GM23338 (cell line): Measurements from ENCODE around the gene EGFL7. TPM values are rescaled to one million over a fixed set of nuclear protein-coding genes. Genes with fewer than 3 reads are reported as not detected.

Experiments used
- ATAC-seq: fragments of 200-7000 bp; cut with Tn5 transposase; 3 replicates; pipeline ENCODE4 v1.9.1; 2020
- DNase-seq: peaks from one replicate; pipeline ENCODE4 v3.0.0-alpha.2; 2015; ENCODE audit warnings: low spot score
- H2AFZ ChIP-seq: fragments of 200-600 bp; sonication (generic); 2 replicates; pipeline ENCODE4 v1.8.0; 2016; ENCODE audit warnings: antibody characterized with exemption, mild to moderate bottlenecking, moderate library complexity
- H3F3A ChIP-seq: fragments of 200-600 bp; sonication (generic); replicated peaks from 2 replicates; pipeline ENCODE4 v1.8.0; 2017; ENCODE audit warnings: antibody characterized with exemption, mixed run types, low read depth
- H3K27ac ChIP-seq: fragments of 200-600 bp; sonication (generic); 2 replicates; pipeline ENCODE4 v1.6.1; 2016; ENCODE audit warnings: low read depth
- H3K27me3 ChIP-seq: fragments of 200-600 bp; sonication (generic); 2 replicates; pipeline ENCODE4 v1.8.0; 2016; ENCODE audit warnings: mild to moderate bottlenecking, mixed run types, moderate library complexity; ENCODE audit not compliant: insufficient read depth
- H3K36me3 ChIP-seq: fragments of 200-600 bp; sonication (generic); 2 replicates; pipeline ENCODE4 v1.8.0; 2016; ENCODE audit warnings: mild to moderate bottlenecking; ENCODE audit not compliant: insufficient read depth
- H3K4me1 ChIP-seq: fragments of 200-600 bp; sonication (generic); 2 replicates; pipeline ENCODE4 v1.8.0; 2016; ENCODE audit warnings: mild to moderate bottlenecking, moderate library complexity; ENCODE audit not compliant: insufficient read depth
- H3K4me2 ChIP-seq: fragments of 200-600 bp; sonication (generic); 2 replicates; pipeline ENCODE4 v1.7.1; 2017; ENCODE audit warnings: mixed run types
- H3K4me3 ChIP-seq: fragments of 200-600 bp; sonication (generic); 2 replicates; pipeline ENCODE4 v1.6.1; 2016; ENCODE audit warnings: mixed run types
- H3K79me2 ChIP-seq: fragments of 200-600 bp; sonication (generic); replicated peaks from 2 replicates; pipeline ENCODE4 v1.8.0; 2017; ENCODE audit warnings: mild to moderate bottlenecking; ENCODE audit not compliant: insufficient read depth
- H3K9me2 ChIP-seq: fragments of 200-600 bp; sonication (generic); 2 replicates; pipeline ENCODE4 v1.8.0; 2017; ENCODE audit not compliant: insufficient read depth
- H4K20me1 ChIP-seq: fragments of 200-600 bp; sonication (generic); replicated peaks from 2 replicates; pipeline ENCODE4 v1.8.0; 2017; ENCODE audit warnings: mild to moderate bottlenecking; ENCODE audit not compliant: insufficient read depth
- H3K27ac Mint-ChIP-seq: 2 replicates; pipeline ENCODE4 v1.8.0; 2020; ENCODE audit warnings: inconsistent platforms, mild to moderate bottlenecking, moderate library complexity, mixed read lengths
- H3K27me3 Mint-ChIP-seq: 3 replicates; pipeline ENCODE4 v1.8.0; 2022; ENCODE audit warnings: low read depth, mild to moderate bottlenecking, moderate library complexity, mixed read lengths, inconsistent platforms; ENCODE audit not compliant: insufficient read depth, poor library complexity
- H3K36me3 Mint-ChIP-seq: 3 replicates; pipeline ENCODE4 v1.8.0; 2021; ENCODE audit warnings: low read depth, mild to moderate bottlenecking, inconsistent platforms, moderate library complexity, mixed read lengths
- H3K4me1 Mint-ChIP-seq: 3 replicates; pipeline ENCODE4 v1.8.0; 2020; ENCODE audit warnings: mild to moderate bottlenecking, inconsistent platforms, mixed read lengths
- H3K4me3 Mint-ChIP-seq: 3 replicates; pipeline ENCODE4 v1.8.0; 2021; ENCODE audit warnings: moderate library complexity, mild to moderate bottlenecking, inconsistent platforms, mixed read lengths
- H3K9me3 Mint-ChIP-seq: 3 replicates; pipeline ENCODE4 v1.8.0; 2020; ENCODE audit warnings: moderate library complexity, mild to moderate bottlenecking, inconsistent platforms, mixed read lengths
- CREB1 ChIP-seq: fragments of 250-450 bp; sonication (Bioruptor Pico); IDR thresholded peaks from 2 replicates; pipeline ENCODE4 v1.5.0; 2020; ENCODE audit warnings: low read depth, mild to moderate bottlenecking, moderate library complexity
- EZH2phosphoT487 ChIP-seq: fragments of 200-600 bp; sonication (generic); IDR thresholded peaks from one replicate; pipeline ENCODE4 v1.8.1; 2018; ENCODE audit warnings: antibody characterized with exemption; ENCODE audit not compliant: unreplicated experiment
- NANOG ChIP-seq: IDR thresholded peaks from 2 replicates; pipeline ENCODE4 v1.6.1; 2016; ENCODE audit warnings: antibody characterized with exemption, borderline replicate concordance
- STAT1 ChIP-seq: IDR thresholded peaks from one replicate; pipeline ENCODE4 v1.6.1; 2016; ENCODE audit warnings: antibody characterized with exemption; ENCODE audit not compliant: unreplicated experiment
- ZNF114 ChIP-seq: fragments of 250-450 bp; sonication (Bioruptor Pico); IDR thresholded peaks from 2 replicates; pipeline ENCODE4 v1.5.0; 2020; ENCODE audit warnings: mild to moderate bottlenecking, moderate library complexity
- polyA plus RNA-seq: library from polyadenylated mRNA; unstranded; fragments of >200 nt; fragmentation: Nextera tagmentation; extraction: Ambion mirVana; gene quantifications from 2 replicates; pipeline ENCODE4 v1.2.1, GENCODE V29; 2016
- total RNA-seq: library from RNA; depleted of rRNA; stranded (reverse); fragments of >200 nt; shearing (Covaris generic); gene quantifications from 2 replicates; pipeline ENCODE4 v1.2.3, GENCODE V29; 2014
- TF ChIP-seq, protein P1 (sequence below): fragments of 250-450 bp; sonication (Bioruptor Pico); IDR thresholded peaks from 2 replicates; pipeline ENCODE4 v1.5.0; 2020; ENCODE audit warnings: mild to moderate bottlenecking, moderate library complexity

The EGFL7 gene
- total and polyA plus RNA-seq, 2 experiments from 2014 or later, result 44.4 to 60.8 TPM

DNA sequence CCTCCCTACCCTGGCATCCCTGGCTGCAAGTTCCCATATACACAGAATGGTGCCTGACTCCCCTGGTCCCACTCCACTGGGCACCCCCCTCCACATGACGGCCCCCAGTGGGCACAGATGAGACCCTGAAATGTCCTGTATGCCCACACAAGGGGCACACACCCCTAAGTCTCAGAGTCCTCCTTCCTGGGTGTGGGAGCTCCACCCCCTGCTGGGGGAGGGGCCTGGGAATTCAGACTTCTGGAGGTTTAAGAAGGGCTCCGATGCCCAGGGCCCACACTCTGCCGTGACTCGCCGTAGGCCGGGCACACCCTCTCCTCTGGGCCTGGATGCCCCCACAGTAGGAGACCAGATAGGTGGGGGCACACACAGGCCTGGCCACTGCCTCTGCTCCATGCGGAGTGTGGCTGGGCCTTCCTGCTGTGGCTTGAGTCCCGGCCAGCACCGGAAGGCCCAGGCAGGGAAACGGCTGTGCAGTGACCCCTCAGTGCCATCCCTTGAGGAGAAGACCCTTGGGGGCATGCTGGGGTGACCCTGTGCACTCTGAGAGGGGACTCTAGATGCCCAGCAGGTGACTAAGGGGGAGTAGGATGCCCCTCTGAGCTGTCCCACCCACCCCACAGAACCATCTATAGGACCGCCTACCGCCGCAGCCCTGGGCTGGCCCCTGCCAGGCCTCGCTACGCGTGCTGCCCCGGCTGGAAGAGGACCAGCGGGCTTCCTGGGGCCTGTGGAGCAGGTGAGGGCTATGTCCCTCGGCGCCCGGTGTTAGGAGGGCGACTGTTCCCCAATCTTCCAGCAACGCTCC, 6.5 kb downstream of the EGFL7 start:
- Histone ChIP-seq H3K27ac (no peak overlapping the region), H3K4me2 (no peak overlapping the region), H3K4me1 (no peaks in the 10 kb centered on the region; the same call in 1 of the 2 replicates), H3F3A (no peaks in the 10 kb centered on the region), H3K36me3 (no peaks in the 10 kb centered on the region), H2AFZ (no peak overlapping the region), H4K20me1 (no peaks in the 10 kb centered on the region), H3K9me2 (no peaks in the 10 kb centered on the region), H3K27me3 (no peaks in the 10 kb centered on the region), H3K79me2 (no peaks in the 10 kb centered on the region), H3K4me3 (no peak overlapping the region)
- no peaks in the 10 kb centered on the region for H3K4me1 Mint-ChIP-seq
- TF ChIP-seq CREB1 (CRISPR knock-in tag) (no peak), ZNF114 (CRISPR knock-in tag) (no peak)
- H3K4me3 Mint-ChIP-seq, result no peak overlapping the region
- no peaks in the 10 kb centered on the region for H3K9me3 Mint-ChIP-seq
- DNase-seq (no peak), ATAC-seq (no peak)
- peaks cover 2% of the 10 kb centered on the region for H3K27me3 Mint-ChIP-seq
- no peak overlapping the region for H3K27ac Mint-ChIP-seq
- no peaks in the 10 kb centered on the region for H3K36me3 Mint-ChIP-seq

DNA sequence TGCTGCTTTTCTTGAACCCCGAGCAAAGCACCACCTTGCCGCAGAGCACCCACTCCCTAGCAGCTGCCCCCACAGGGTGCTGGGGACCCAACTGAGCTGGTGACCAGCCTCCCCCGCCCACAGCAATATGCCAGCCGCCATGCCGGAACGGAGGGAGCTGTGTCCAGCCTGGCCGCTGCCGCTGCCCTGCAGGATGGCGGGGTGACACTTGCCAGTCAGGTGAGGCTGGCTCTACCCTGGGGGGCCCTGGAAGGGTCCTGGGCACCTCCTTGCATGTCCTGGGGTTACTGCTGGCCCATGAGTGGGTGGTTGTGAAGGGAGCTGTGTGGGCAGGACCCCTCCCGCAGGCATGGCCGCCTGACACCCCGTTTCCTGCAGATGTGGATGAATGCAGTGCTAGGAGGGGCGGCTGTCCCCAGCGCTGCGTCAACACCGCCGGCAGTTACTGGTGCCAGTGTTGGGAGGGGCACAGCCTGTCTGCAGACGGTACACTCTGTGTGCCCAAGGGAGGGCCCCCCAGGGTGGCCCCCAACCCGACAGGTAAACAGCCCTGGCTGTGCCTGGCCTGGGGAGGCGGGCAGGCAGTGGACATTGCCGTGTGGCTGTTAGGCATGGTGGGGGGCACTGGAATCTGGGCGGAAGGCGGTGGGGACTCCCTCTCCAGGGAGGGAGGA, 7.2 kb downstream of the EGFL7 start:
- H3K4me1 Mint-ChIP-seq, result peaks cover 2% of the 10 kb centered on the region; the same call in 1 of the 3 replicates
- Histone ChIP-seq H3K4me1 (no peaks in the 10 kb centered on the region; the same call in 1 of the 2 replicates), H3K27me3 (no peaks in the 10 kb centered on the region), H2AFZ (no peak overlapping the region), H3K4me3 (no peak overlapping the region), H4K20me1 (no peaks in the 10 kb centered on the region), H3K27ac (no peak overlapping the region), H3K9me2 (no peaks in the 10 kb centered on the region), H3F3A (no peaks in the 10 kb centered on the region), H3K36me3 (no peaks in the 10 kb centered on the region), H3K79me2 (no peaks in the 10 kb centered on the region), H3K4me2 (no peak overlapping the region)
- no peak overlapping the region for H3K4me3 Mint-ChIP-seq
- no peaks in the 10 kb centered on the region for H3K9me3 Mint-ChIP-seq
- H3K36me3 Mint-ChIP-seq, result no peaks in the 10 kb centered on the region
- no peak overlapping the region for H3K27ac Mint-ChIP-seq
- ATAC-seq (no peak), DNase-seq (no peak)
- peaks cover 3% of the 10 kb centered on the region for H3K27me3 Mint-ChIP-seq
- TF ChIP-seq STAT1 (no peak), ZNF114 (CRISPR knock-in tag) (no peak), EZH2phosphoT487 (no peak), CREB1 (CRISPR knock-in tag) (no peak), NANOG (no peak)
- TF ChIP-seq, protein P1, sequence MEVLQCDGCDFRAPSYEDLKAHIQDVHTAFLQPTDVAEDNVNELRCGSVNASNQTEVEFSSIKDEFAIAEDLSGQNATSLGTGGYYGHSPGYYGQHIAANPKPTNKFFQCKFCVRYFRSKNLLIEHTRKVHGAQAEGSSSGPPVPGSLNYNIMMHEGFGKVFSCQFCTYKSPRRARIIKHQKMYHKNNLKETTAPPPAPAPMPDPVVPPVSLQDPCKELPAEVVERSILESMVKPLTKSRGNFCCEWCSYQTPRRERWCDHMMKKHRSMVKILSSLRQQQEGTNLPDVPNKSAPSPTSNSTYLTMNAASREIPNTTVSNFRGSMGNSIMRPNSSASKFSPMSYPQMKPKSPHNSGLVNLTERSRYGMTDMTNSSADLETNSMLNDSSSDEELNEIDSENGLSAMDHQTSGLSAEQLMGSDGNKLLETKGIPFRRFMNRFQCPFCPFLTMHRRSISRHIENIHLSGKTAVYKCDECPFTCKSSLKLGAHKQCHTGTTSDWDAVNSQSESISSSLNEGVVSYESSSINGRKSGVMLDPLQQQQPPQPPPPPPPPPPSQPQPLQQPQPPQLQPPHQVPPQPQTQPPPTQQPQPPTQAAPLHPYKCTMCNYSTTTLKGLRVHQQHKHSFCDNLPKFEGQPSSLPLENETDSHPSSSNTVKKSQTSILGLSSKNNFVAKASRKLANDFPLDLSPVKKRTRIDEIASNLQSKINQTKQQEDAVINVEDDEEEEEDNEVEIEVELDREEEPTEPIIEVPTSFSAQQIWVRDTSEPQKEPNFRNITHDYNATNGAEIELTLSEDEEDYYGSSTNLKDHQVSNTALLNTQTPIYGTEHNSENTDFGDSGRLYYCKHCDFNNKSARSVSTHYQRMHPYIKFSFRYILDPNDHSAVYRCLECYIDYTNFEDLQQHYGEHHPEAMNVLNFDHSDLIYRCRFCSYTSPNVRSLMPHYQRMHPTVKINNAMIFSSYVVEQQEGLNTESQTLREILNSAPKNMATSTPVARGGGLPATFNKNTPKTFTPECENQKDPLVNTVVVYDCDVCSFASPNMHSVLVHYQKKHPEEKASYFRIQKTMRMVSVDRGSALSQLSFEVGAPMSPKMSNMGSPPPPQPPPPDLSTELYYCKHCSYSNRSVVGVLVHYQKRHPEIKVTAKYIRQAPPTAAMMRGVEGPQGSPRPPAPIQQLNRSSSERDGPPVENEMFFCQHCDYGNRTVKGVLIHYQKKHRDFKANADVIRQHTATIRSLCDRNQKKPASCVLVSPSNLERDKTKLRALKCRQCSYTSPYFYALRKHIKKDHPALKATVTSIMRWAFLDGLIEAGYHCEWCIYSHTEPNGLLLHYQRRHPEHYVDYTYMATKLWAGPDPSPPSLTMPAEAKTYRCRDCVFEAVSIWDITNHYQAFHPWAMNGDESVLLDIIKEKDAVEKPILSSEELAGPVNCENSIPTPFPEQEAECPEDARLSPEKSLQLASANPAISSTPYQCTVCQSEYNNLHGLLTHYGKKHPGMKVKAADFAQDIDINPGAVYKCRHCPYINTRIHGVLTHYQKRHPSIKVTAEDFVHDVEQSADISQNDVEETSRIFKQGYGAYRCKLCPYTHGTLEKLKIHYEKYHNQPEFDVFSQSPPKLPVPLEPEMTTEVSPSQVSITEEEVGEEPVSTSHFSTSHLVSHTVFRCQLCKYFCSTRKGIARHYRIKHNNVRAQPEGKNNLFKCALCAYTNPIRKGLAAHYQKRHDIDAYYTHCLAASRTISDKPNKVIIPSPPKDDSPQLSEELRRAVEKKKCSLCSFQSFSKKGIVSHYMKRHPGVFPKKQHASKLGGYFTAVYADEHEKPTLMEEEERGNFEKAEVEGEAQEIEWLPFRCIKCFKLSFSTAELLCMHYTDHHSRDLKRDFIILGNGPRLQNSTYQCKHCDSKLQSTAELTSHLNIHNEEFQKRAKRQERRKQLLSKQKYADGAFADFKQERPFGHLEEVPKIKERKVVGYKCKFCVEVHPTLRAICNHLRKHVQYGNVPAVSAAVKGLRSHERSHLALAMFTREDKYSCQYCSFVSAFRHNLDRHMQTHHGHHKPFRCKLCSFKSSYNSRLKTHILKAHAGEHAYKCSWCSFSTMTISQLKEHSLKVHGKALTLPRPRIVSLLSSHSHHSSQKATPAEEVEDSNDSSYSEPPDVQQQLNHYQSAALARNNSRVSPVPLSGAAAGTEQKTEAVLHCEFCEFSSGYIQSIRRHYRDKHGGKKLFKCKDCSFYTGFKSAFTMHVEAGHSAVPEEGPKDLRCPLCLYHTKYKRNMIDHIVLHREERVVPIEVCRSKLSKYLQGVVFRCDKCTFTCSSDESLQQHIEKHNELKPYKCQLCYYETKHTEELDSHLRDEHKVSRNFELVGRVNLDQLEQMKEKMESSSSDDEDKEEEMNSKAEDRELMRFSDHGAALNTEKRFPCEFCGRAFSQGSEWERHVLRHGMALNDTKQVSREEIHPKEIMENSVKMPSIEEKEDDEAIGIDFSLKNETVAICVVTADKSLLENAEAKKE (CRISPR knock-in tag), result no peak
